Measurements from ENCODE around the gene BPIFB2. TPM values are rescaled to one million over a fixed set of nuclear protein-coding genes. Genes with fewer than 3 reads are reported as not detected.
"Not testable (repeated sequence)": the region's sequence is repeated elsewhere in the genome, so short reads cannot be mapped to it uniquely, and the experiment has no call there.

Gene BPIFB2
- total RNA-seq, 2 experiments from 2014 or later, result not detected

- POLR2A ChIA-PET, result no interaction called here
- no peaks in the 10 kb centered on the region for H3K27me3 Mint-ChIP-seq
- no peak for DNase-seq
- CTCF ChIA-PET, result interaction anchor here (0.8 kb wide), 1 partner anchor 31 kb away, joined by 4 read pairs; no protein-coding TSS in a partner anchor
- ATAC-seq, result no peak
- no peak overlapping the region for H3K27ac Mint-ChIP-seq
- no peak overlapping the region for H3K4me3 Mint-ChIP-seq
- H3K4me1 Mint-ChIP-seq, result no peaks in the 10 kb centered on the region
- H3K36me3 Mint-ChIP-seq (ENCODE audit: low read depth), result no peaks in the 10 kb centered on the region
- intact Hi-C loops (cut with DNase I, micrococcal nuclease), result no loop called here
- no peaks in the 10 kb centered on the region for H3K9me3 Mint-ChIP-seq (ENCODE audit: low read depth)
These were observed 30.7 kb downstream of the BPIFB2 start for GRCh38 chr20:33038243-33038642.

GRCh38 chr20:33042430-33042829, 34.9 kb downstream of the BPIFB2 start:
- POLR2A ChIA-PET, result no interaction called here
- Mint-ChIP-seq H3K4me1 (no peaks in the 10 kb centered on the region), H3K9me3 (ENCODE audit: low read depth) (peaks cover 10% of the 10 kb centered on the region), H3K36me3 (ENCODE audit: low read depth) (no peaks in the 10 kb centered on the region), H3K4me3 (no peak overlapping the region), H3K27ac (no peak overlapping the region), H3K27me3 (no peaks in the 10 kb centered on the region)
- ATAC-seq, result no peak
- CTCF ChIA-PET, result no interaction called here
- DNase-seq, result no peak
- intact Hi-C loops (cut with DNase I, micrococcal nuclease), result no loop called here

GRCh38 chr20:33042983-33043730, 35.7 kb downstream of the BPIFB2 start:
- Mint-ChIP-seq H3K4me1 (no peaks in the 10 kb centered on the region), H3K27ac (no peak overlapping the region), H3K9me3 (ENCODE audit: low read depth) (peaks cover 10% of the 10 kb centered on the region), H3K4me3 (no peak overlapping the region), H3K36me3 (ENCODE audit: low read depth) (no peaks in the 10 kb centered on the region), H3K27me3 (no peaks in the 10 kb centered on the region)
- intact Hi-C loops (cut with DNase I, micrococcal nuclease), result no loop called here
- ChIA-PET POLR2A (no interaction called here), CTCF (no interaction called here)
- no peak for DNase-seq
- no peak for ATAC-seq

GRCh38 chr20:33043731-33044181, 36.3 kb downstream of the BPIFB2 start:
- intact Hi-C loops (cut with DNase I, micrococcal nuclease), result no loop called here
- Mint-ChIP-seq H3K27me3 (no peaks in the 10 kb centered on the region), H3K4me3 (no peak overlapping the region), H3K4me1 (no peaks in the 10 kb centered on the region), H3K9me3 (ENCODE audit: low read depth) (peaks cover 10% of the 10 kb centered on the region), H3K27ac (no peak overlapping the region), H3K36me3 (ENCODE audit: low read depth) (no peaks in the 10 kb centered on the region)
- DNase-seq, result no peak
- ChIA-PET POLR2A (no interaction called here), CTCF (no interaction called here)
- ATAC-seq, result no peak

GRCh38 chr20:33045129-33045721, 37.7 kb downstream of the BPIFB2 start:
- H3K9me3 Mint-ChIP-seq (ENCODE audit: low read depth); CTCF ChIA-PET; POLR2A ChIA-PET; H3K4me3 Mint-ChIP-seq; ATAC-seq; H3K27me3 Mint-ChIP-seq; H3K4me1 Mint-ChIP-seq; H3K36me3 Mint-ChIP-seq (ENCODE audit: low read depth); DNase-seq; intact Hi-C loops (cut with DNase I, micrococcal nuclease); H3K27ac Mint-ChIP-seq: not testable (repeated sequence)

GRCh38 chr20:33046412-33046811, 38.9 kb downstream of the BPIFB2 start:
- H3K27ac Mint-ChIP-seq, result no peak overlapping the region
- H3K4me3 Mint-ChIP-seq, result no peak overlapping the region
- peaks cover 10% of the 10 kb centered on the region for H3K9me3 Mint-ChIP-seq (ENCODE audit: low read depth)
- ATAC-seq (no peak), DNase-seq (no peak)
- no peaks in the 10 kb centered on the region for H3K4me1 Mint-ChIP-seq
- CTCF ChIA-PET, result no interaction called here
- no peaks in the 10 kb centered on the region for H3K27me3 Mint-ChIP-seq
- H3K36me3 Mint-ChIP-seq (ENCODE audit: low read depth), result no peaks in the 10 kb centered on the region
- POLR2A ChIA-PET, result no interaction called here
- intact Hi-C loops (cut with DNase I, micrococcal nuclease), result no loop called here

- ATAC-seq, result no peak
These were observed 43.8 kb downstream of the BPIFB2 start for GRCh38 chr20:33051333-33051732.

GRCh38 chr20:33053291-33054106, 46.0 kb downstream of the BPIFB2 start, which contains the start of gene BPIFB3:
Gene BPIFB3, plus strand, starts transcription at chr20:33053903. Its CDS starts 1,533 bp downstream, at chr20:33055436.
- ChIA-PET POLR2A (no interaction called here), CTCF (no interaction called here)
- ATAC-seq (no peak), DNase-seq (no peak)
- Mint-ChIP-seq H3K27ac (no peak within 1 kb of the TSS), H3K27me3 (no peaks in the 10 kb centered on the region), H3K36me3 (ENCODE audit: low read depth) (no peaks in the 10 kb centered on the region), H3K4me1 (no peaks in the 10 kb centered on the region), H3K4me3 (no peak within 1 kb of the TSS), H3K9me3 (ENCODE audit: low read depth) (no peaks in the 10 kb centered on the region)
- intact Hi-C loops (cut with DNase I, micrococcal nuclease), result no loop called here

More at GRCh38 chr20:33051333-33051732, 43.8 kb downstream of the BPIFB2 start:
- H3K27me3 Mint-ChIP-seq, result no peaks in the 10 kb centered on the region
- ChIA-PET CTCF (no interaction called here), POLR2A (no interaction called here)
- H3K4me1 Mint-ChIP-seq, result no peaks in the 10 kb centered on the region
- no peaks in the 10 kb centered on the region for H3K9me3 Mint-ChIP-seq (ENCODE audit: low read depth)
- DNase-seq, result no peak
- no peaks in the 10 kb centered on the region for H3K36me3 Mint-ChIP-seq (ENCODE audit: low read depth)
- H3K27ac Mint-ChIP-seq, result no peak overlapping the region
- H3K4me3 Mint-ChIP-seq, result no peak overlapping the region
- intact Hi-C loops (cut with DNase I, micrococcal nuclease), result no loop called here

- Mint-ChIP-seq H3K4me1 (no peaks in the 10 kb centered on the region), H3K9me3 (ENCODE audit: low read depth) (no peaks in the 10 kb centered on the region), H3K27ac (no peak overlapping the region), H3K36me3 (ENCODE audit: low read depth) (no peaks in the 10 kb centered on the region), H3K27me3 (no peaks in the 10 kb centered on the region), H3K4me3 (no peak overlapping the region)
- intact Hi-C loops (cut with DNase I, micrococcal nuclease), result no loop called here
- DNase-seq, result no peak
- no peak for ATAC-seq
- ChIA-PET CTCF (interaction anchor here (0.8 kb wide), 1 partner anchor 152 kb away, joined by 3 read pairs; no protein-coding TSS in a partner anchor), POLR2A (no interaction called here)
These were observed 46.9 kb downstream of the BPIFB2 start for GRCh38 chr20:33054381-33054780.

GRCh38 chr20:33054791-33055190, 47.3 kb downstream of the BPIFB2 start:
- intact Hi-C loops (cut with DNase I, micrococcal nuclease), result no loop called here
- ChIA-PET CTCF (interaction anchor here (0.8 kb wide), 1 partner anchor 153 kb away, joined by 3 read pairs; no protein-coding TSS in a partner anchor), POLR2A (no interaction called here)
- H3K27me3 Mint-ChIP-seq, result no peaks in the 10 kb centered on the region
- H3K4me3 Mint-ChIP-seq, result no peak overlapping the region
- no peaks in the 10 kb centered on the region for H3K4me1 Mint-ChIP-seq
- no peaks in the 10 kb centered on the region for H3K9me3 Mint-ChIP-seq (ENCODE audit: low read depth)
- H3K27ac Mint-ChIP-seq, result no peak overlapping the region
- no peak for ATAC-seq
- DNase-seq, result no peak
- no peaks in the 10 kb centered on the region for H3K36me3 Mint-ChIP-seq (ENCODE audit: low read depth)

- CTCF ChIA-PET, result interaction anchor here (0.6 kb wide), 1 partner anchor 100 kb away, joined by 3 read pairs; no protein-coding TSS in a partner anchor
- POLR2A ChIA-PET, result no interaction called here
These were observed 51.6 kb downstream of the BPIFB2 start for GRCh38 chr20:33059136-33059535.

More at GRCh38 chr20:33059136-33059535, 51.6 kb downstream of the BPIFB2 start:
- no peak overlapping the region for H3K27ac Mint-ChIP-seq
- no peaks in the 10 kb centered on the region for H3K4me1 Mint-ChIP-seq
- no peak for DNase-seq
- no peaks in the 10 kb centered on the region for H3K27me3 Mint-ChIP-seq
- no peak overlapping the region for H3K4me3 Mint-ChIP-seq
- no peaks in the 10 kb centered on the region for H3K36me3 Mint-ChIP-seq (ENCODE audit: low read depth)
- H3K9me3 Mint-ChIP-seq (ENCODE audit: low read depth), result no peaks in the 10 kb centered on the region
- intact Hi-C loops (cut with DNase I, micrococcal nuclease), result no loop called here
- ATAC-seq, result no peak

Data from activated CD4-positive, alpha-beta T cell treated with anti-CD3 and anti-CD28 coated beads for 36 hours (primary cell).